Measurements from ENCODE around the gene OR8G5. TPM values are rescaled to one million over a fixed set of nuclear protein-coding genes. Genes with fewer than 3 reads are reported as not detected.

OR8G5 gene
- not detected for total RNA-seq

- H3K27ac ChIP-seq, result no peak within 1 kb of the TSS
- DNase-seq, result no peak
- no peaks in the 10 kb centered on the region for H3K36me3 ChIP-seq
- TF ChIP-seq CTCF (IDR thresholded peaks at IDR 0.05), result no peak
- intact Hi-C loops (cut with DNase I), result no loop called here
- no peaks in the 10 kb centered on the region for H3K4me1 ChIP-seq
- H3K27me3 ChIP-seq, result no peaks in the 10 kb centered on the region
- H3K9ac ChIP-seq (ENCODE audit: low read depth in 2 of 2, low read length in 2 of 2), result no peak within 1 kb of the TSS
- no peak within 1 kb of the TSS for H3K4me3 ChIP-seq
- H3K9me3 ChIP-seq, result no peaks in the 10 kb centered on the region
These were observed at the start of gene OR8G5 for GRCh38 chr11:124256076-124256475. OR8G5 (plus strand) TSS chr11:124256376; CDS start chr11:124264932, 8,556 bp downstream.

- TF ChIP-seq CTCF (IDR thresholded peaks at IDR 0.05), result no peak
- DNase-seq, result no peak
- H3K27me3 ChIP-seq, result no peaks in the 10 kb centered on the region
- H3K4me1 ChIP-seq, result no peaks in the 10 kb centered on the region
- no peaks in the 10 kb centered on the region for H3K9me3 ChIP-seq
- no peak overlapping the region for H3K4me3 ChIP-seq
- intact Hi-C loops (cut with DNase I), result no loop called here
- H3K27ac ChIP-seq, result no peak overlapping the region
- no peak overlapping the region for H3K9ac ChIP-seq (ENCODE audit: low read depth in 2 of 2, low read length in 2 of 2)
- no peaks in the 10 kb centered on the region for H3K36me3 ChIP-seq
These were observed 48.9 kb upstream of the OR8G5 start for GRCh38 chr11:124207102-124207792.

GRCh38 chr11:124209824-124210357 lies 46.3 kb upstream of the OR8G5 start:
- Histone ChIP-seq H3K27ac (no peak overlapping the region), H3K9ac (ENCODE audit: low read depth in 2 of 2, low read length in 2 of 2) (no peak overlapping the region), H3K4me3 (no peak overlapping the region), H3K27me3 (no peaks in the 10 kb centered on the region), H3K36me3 (no peaks in the 10 kb centered on the region), H3K4me1 (no peaks in the 10 kb centered on the region), H3K9me3 (no peaks in the 10 kb centered on the region)
- no peak for DNase-seq
- no peak for TF ChIP-seq CTCF (IDR thresholded peaks at IDR 0.05)
- intact Hi-C loops (cut with DNase I), result no loop called here

GRCh38 chr11:124210421-124210820 lies 45.8 kb upstream of the OR8G5 start:
- Histone ChIP-seq H3K36me3 (no peaks in the 10 kb centered on the region), H3K9me3 (no peaks in the 10 kb centered on the region), H3K4me1 (no peaks in the 10 kb centered on the region), H3K4me3 (no peak overlapping the region), H3K27ac (no peak overlapping the region), H3K9ac (ENCODE audit: low read depth in 2 of 2, low read length in 2 of 2) (no peak overlapping the region), H3K27me3 (no peaks in the 10 kb centered on the region)
- TF ChIP-seq CTCF (IDR thresholded peaks at IDR 0.05), result no peak
- intact Hi-C loops (cut with DNase I), result no loop called here
- no peak for DNase-seq

- Histone ChIP-seq H3K27ac (no peak overlapping the region), H3K36me3 (no peaks in the 10 kb centered on the region), H3K27me3 (no peaks in the 10 kb centered on the region), H3K9me3 (no peaks in the 10 kb centered on the region), H3K4me1 (no peaks in the 10 kb centered on the region), H3K4me3 (no peak overlapping the region), H3K9ac (ENCODE audit: low read depth in 2 of 2, low read length in 2 of 2) (no peak overlapping the region)
- TF ChIP-seq CTCF (IDR thresholded peaks at IDR 0.05), result no peak
- intact Hi-C loops (cut with DNase I), result no loop called here
- DNase-seq, result no peak
These were observed 44.9 kb upstream of the OR8G5 start for GRCh38 chr11:124211321-124211720.
